CD4-positive, alpha-beta T cell treated with Interleukin-2 at 100 ng/mL for 4 hours (primary cell): ENCODE measurements around the gene KCNJ15.

Experiments
- DNase-seq: peaks from one replicate; pipeline ENCODE4 v3.0.0-alpha.2; 2020; ENCODE audit warnings: low spot score

Gene KCNJ15

DNA sequence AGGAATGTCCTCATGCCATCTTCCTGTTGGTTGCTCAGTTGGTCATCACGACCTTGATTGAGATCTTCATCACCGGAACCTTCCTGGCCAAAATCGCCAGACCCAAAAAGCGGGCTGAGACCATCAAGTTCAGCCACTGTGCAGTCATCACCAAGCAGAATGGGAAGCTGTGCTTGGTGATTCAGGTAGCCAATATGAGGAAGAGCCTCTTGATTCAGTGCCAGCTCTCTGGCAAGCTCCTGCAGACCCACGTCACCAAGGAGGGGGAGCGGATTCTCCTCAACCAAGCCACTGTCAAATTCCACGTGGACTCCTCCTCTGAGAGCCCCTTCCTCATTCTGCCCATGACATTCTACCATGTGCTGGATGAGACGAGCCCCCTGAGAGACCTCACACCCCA lies 42.9 kb downstream of the KCNJ15 start:
- DNase-seq: no peak

DNA sequence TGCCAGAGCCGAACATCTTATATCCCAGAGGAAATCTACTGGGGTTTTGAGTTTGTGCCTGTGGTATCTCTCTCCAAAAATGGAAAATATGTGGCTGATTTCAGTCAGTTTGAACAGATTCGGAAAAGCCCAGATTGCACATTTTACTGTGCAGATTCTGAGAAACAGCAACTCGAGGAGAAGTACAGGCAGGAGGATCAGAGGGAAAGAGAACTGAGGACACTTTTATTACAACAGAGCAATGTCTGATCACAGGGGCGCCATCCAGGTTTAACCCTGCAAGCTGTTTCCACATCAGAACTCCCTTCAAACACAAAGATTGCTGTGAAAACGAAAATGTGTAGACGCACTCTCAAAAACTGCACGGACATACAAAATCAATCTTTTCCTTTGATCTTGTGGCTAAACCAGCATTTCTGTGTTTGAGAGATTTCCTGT lies 43.4 kb downstream of the KCNJ15 start:
- DNase-seq: no peak

DNA sequence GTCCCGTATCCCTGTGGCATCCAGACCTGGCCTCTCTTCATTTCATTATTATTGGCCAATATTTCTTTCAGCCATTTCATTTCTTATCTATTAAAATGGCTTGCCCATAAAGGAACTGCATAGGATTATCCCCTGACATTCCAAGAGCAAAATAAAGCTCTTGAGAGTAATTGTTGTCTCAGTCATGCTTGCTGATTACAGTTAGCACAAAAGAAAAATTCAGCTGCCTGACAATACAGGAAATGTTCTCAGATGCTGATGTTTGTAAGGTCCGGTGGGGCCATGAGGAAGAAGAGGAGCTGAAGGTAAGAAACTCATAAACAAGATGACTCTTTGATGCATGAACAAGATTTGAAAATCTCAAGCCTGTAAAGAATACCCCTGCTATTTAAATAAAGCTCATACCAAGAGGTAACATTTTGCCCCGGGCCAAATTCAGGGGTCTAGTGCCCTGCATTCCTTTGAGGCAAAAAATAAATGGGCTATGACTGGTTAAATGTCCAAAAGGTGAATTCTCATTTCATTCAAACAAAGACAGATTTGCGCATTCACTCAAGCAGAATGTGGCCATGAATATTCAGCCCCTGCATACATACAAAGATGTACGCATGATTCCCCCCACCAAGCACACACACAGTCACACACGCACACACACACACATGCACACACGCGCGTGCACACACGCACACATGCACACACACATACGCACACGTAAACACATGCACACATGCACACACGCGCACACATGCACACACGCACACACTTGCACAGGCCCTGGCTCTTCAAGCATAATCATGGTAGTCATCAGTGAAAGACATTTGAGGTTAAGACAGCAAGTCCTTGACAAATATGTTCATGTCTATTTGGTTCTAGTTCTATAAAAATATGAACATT lies 44.8 kb downstream of the KCNJ15 start:
- no peak for DNase-seq

DNA sequence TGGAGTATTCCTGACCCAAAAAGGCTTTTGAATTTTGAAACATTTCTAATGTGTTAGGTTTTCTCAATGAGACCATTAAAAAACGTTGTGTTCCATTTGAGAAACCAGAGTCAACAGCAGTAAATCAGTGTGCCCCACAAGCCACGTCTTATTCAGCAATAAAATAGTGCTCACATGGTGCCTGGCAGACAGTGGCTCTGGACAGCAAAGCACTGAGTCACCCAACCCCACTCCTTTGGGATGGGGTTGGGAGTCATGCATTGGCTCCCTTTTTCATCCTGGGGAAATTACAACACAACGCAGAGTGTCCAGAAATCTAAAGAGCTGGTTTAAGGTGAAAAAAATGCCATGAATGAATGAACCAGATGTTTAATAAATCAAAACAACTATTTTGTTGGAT lies 46.5 kb downstream of the KCNJ15 start:
- DNase-seq: no peak

DNA sequence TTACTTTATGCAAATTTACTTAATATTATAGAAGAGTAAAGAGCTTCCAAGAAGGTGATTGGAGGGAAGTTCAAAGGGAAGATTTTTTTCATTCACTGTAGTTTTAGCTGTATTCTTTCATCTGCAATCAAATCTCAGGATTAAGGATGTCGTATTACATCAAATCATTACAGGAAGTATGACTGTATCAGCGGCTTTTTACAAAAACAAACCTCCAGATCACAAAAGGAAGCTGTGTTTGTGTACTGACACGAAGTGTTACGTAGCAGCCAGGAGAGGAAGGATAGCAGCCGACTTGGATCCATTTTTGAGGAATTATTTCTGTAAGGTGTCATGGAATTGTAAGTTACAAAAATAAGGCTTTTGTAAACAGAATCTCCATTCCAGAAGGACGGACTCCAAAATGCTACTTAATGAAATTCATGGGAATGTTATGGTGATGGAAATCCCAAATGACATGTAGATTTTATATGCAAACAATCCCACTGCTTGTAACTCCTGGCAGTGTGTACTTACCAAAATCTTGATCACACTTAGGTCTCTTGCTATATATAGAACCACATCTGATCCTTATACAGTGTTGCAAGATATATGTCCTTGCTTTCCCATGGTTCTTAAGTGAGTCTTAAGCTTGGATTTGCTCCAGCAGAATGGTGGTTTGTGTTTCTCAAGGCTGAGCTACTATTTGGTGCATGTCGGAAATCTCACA lies 49.8 kb downstream of the KCNJ15 start:
- DNase-seq: peak; percentile 17

DNA sequence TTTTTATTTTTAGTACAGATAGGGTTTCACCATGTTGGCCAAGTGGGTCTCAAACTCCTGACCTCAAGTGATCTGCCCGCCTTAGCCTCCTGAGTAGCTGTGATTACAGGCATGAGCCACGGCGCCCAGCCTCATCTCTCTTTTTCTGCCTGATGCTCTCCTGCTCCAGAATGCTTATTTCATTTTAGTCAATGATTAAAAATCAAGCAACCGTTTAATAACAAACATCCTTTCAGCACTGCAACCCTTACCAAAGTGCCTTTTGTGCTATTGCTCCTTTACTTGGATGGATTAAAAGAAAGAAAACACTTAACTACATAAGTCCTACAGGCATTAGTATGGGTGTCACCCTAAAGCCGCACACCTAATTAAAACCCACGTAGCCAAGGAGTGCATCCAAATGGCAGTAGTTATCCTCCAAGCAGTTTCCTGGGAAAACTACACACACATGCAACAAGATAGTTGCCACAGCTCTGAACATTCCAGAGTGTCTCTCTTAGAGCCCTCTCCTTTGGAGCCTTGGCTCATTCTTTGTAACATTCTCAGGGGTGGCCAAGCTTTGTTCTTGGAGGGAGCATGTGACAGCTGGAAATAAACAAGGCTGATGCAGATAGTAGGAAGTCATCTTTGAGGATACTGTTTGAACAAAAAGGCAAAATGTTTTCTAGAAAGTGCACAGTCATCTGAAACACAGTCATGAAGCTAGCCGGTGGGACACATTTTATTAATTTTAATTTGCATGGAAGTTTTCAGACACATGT lies 51.2 kb downstream of the KCNJ15 start:
- DNase-seq: no peak

DNA sequence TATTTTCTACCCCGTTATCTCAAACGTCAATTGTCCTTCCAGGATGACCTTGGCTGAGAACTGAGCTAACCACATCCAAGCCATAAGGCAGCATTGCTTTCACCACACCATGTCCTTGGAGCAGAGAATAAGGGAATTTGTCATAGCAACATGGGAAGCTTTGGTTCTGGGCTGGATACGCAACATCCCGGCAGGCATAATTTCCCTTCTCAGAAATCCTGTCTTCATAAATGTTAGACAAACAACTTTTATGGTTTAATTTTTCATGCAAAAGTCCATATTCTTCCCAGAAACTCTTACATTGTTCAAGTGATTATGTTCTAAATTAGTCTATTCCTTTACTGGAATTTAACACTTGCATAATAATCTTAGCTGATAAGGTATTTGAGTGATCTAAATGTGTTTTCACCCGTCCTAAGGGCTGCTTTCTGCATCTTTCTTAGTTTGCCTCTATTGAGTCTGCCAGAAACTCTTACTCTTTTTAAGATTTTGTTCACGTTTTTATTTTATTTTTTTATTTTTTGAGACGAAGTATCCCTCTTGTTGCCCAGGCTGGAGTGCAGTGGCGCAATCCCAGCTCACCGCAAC lies 51.8 kb downstream of the KCNJ15 start:
- DNase-seq: no peak

DNA sequence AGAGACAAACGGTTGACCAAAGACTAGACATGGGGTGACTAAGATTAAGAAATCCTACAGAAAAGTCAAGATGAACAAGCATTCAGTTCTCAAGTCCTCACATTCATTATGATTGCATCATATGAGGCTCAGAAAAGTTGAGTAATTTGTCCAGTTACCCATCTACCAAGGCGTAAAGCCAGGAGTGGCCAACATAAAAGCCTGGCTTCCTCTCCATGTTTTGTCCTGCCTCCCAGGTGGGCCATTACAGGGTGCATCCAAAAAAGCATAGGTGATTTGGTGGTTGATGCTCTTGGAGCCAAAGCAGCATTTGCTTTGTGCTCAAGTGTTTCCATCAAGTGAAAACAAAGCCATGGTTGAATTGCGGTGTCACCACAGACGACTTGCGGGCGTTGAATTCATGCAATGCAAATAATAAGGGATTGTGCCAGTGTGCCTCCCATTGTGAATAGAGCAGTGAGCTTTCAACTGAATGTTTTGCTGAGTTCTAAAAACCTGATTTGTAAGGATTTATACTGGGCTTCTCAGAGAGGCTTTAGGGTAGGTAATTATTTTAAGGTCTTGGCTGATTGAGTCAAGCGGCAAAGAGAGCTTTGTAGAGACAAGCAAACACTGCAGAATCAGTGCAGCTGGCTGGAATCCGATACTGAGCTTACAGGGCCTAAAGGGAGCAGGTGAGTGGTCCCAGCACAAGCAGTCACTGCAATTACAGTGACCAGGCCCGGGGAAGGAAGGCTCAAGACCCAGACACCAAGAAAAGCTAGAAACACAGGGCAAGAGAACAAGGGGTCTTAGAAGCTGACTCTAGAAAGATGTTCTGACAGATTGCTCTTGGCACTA lies 54.1 kb downstream of the KCNJ15 start:
- no peak for DNase-seq

DNA sequence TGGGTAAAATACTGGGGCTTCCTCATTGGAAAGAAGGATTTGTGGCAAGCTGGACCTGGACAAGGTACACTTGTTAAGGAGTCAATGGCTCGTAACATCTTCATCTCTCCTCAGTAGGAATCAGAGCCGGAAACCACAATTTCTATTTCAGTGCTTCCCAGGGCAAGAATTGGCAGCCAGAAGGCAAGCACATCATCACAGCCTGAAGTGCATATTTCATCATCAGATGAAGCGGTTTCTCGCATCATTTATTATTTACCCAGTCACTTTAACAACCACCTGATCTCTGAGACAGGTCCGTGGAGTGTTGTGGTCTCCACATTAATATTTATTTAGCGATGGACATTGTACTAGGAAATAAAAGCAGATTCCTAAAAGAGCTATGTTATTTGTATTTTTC lies 55.0 kb downstream of the KCNJ15 start:
- DNase-seq: no peak

DNA sequence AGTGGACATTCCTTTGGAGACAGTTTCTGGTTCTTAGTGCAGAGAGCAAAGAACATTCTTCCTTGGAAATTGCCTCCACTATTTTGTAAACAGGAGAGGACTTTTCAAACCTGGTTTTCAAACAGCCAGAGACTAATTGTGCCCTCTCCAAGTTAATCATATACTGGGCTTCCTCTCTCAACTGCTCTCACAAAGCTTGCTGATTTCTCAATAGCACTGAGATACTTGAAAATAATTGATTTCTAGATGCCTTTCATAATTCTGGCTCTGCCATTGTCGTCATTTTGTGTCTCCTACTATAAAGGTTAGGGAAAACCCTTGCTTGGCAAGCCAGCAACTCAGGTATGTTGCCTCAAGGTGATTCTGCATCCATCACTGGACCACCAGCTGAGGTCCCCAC lies 56.0 kb downstream of the KCNJ15 start:
- no peak for DNase-seq

DNA sequence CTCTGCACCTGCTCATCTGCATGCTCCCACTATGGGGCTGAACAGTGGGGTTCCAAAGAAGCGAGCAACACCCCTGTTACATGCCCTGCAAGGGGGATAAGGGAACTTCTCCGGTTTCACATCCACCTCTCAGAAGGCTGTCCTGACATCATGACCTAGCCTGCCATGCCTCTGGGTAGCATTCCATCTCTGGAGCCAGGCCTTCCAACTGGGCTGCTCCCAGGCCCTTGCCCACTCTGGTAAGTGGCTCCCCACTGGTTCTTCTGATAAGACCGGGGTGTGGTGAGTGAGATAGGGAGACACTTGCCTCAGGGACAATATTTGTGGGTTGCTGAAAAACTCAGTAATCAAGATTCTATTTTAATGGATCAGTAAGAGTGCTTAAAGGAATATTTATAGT lies 57.8 kb downstream of the KCNJ15 start:
- DNase-seq: no peak

DNA sequence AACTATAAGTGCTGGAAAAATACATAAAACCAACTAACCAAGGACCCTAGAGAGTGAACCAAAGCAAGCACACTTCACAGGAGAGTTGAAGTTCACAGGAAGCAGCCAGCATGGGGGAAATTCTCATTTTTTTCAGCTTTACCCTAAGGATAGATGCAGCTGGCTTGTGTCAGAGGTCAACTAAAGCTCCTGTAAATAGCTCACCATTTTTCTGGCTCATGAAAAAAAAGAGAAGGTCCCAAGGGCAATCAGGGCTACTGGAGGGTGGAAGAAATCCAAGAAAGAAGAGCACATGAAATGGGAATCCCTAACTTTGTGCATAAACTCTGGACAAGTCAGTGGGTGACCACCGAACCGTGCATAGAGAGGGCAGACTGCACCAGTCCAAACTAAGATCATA lies 58.3 kb downstream of the KCNJ15 start:
- DNase-seq: no peak

DNA sequence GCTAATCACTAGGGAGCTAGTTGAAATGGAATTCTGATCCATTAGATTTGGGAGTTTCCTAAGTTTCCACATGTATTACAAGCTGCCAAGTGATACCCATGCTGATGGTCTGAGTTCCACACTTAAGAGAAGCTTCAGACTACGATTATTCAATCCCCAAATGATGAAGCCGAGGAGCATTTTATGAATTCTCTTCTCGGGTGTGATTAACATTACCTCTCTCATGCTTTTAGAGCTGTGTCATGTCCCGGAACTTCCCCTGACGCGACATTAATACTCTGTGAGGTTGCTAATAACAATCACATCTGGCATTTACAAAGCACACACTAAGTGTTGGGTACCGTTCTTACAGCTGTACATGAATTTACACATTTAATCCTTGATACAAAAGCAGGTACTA lies 63.0 kb downstream of the KCNJ15 start:
- no peak for DNase-seq

DNA sequence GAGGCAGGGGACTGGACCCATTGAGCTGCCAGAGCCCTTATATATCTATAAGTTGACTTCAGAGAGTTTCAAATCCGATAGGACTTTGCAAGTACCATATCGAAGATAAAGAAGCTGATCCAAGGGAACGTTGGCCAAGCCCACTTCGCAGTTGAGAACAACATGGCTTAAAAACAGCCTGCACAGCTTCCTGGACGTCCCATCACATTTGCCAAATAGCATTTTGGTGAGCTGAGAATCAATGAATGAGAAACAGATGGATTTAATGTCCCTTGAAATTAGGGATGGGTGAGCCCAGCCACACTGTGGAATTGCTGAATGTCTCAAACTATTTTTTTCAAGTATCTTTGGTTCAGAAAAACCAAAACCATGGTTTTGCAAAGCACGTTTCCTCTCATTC lies 64.8 kb downstream of the KCNJ15 start:
- DNase-seq: no peak

DNA sequence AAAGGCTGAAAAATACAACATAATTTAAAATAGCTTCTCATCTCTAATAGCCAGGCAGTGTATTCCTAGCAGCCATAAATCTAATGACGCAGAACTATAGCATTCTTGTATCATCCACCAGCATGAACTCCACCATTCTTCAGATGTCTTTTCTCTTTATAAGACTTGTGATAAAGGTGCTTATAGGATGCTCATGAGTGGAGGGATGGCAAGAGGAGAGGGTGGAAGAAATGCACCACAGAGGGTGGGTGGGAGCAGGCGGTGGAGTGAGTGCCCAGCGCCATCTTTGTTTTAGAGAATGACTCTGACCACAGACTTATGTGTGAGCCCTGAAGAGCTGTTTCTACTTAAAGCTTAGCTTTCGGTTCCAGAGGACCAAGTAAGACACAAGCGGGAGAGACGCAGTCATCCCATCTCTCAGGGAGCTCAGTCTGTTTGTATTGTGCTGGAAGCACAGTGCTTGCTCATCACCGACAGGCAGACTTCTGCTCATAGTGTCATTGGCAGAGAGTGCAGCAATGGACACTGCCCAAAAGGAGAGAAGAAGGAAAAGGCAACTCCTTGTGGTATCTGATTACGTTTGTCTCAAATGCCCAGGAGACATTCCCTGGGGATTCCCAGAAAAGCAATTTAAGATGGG lies 65.6 kb downstream of the KCNJ15 start:
- DNase-seq: no peak

DNA sequence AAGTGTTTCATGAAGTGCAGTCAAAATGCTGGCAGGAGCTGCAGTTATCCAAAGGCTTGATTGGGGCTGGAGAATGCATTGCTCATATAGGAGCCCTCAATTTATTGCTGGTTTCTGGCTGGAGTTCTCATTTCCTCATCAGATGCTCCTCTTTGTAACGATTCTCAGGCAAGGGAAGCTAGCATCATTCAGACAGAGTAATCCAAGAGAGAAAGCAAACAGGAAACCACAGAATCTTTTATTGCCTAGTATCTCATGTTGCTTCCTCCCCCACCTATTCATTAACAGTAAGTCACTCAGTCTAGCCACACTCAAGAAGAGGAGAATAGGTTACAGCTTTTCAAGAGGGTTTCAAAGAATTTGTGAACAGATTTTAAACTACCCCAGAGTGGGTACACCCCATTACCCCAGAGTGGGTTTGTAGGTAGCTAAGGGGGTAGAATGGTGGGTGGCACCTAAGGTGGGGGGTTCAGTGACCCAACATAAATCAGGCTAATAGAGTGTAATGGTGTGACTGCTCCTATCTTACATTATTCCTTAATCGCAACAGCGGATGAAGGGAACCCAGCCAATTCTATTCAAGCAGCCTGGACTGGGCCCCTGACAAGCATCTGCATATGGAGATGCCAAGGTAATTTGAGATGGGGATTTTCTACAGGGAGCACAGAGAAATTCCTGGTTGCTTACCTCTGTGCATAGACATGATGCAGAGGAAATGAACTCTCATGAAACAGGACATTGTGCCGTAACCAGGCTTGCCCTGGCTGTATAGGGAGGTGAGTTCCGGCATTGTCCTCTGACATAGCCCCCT lies 67.1 kb downstream of the KCNJ15 start:
- peak; percentile 14 for DNase-seq

DNA sequence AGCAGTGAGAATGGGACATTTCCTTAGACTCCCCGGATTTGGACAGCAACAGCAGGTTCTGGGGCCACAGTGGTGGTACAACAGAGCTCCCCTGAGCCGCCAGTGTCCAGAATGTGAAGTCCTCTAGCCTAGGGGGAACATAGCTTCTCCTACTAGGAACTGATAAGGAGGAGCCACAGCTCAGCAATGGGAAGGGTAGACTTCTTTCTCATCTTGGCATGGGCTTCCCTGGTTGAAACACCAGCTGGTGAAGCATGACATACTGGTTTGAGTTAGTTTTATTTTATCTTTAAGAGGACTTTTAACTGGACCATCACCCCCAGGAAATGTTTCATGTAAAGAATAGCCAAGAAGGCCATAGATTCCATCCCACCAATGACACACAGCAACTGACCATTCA lies 68.4 kb downstream of the KCNJ15 start:
- DNase-seq: no peak

DNA sequence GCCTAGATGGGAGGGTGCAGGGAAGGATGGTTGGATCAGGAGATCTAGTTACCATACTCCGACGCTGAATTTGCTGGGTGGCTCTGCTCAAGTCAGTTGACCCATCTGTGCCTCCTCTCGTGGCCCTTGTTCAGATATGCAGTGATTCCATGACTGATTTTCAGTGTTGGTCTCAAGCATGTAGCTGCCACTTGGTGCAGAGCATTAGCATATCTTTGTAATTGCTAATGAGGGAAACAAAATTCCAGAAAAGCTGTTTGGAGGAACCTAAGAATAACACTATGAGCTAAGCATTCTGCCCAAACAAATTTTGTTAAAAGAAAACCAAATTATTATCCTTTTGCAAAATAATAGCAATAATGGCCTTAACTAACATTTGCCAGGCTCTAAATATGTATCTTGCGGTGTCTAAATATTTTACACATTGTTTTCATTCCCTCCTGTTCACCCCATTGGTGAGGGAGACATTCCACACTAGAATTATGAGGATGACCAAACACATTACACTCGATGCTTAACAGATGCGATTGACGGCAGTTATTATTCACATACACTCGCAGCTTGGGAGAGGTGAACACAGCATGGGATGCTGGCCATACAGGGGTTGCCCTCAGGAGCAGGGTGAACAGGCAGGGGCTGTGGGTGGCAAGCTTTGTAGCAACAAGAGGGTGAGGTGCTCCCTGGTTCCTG lies 69.1 kb downstream of the KCNJ15 start:
- no peak for DNase-seq

DNA sequence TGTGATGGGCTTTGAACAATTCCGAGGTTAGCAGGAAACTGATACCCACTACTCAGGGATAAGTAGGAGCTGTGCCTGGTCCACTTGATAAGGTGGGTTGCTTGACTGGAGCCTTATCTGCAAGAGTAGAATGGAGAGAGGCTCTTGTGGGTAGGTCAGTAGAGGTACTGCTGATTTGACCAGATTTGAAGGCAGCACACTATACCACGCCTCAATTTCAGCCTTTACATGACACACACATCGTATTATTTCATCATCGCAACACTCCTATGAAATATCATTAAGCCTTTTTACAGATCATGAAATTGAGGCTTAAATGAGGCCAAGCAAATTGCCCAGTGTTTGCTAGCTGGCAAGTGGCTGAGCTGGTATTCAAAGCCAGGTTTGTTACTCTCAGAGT lies 69.6 kb downstream of the KCNJ15 start:
- DNase-seq: no peak
